H1 (cell line): Measurements from ENCODE around the gene CNNM3. TPM values are rescaled to one million over a fixed set of nuclear protein-coding genes. Genes with fewer than 3 reads are reported as not detected.

Experiments
- CTCF ChIA-PET: fragments of 300-600 bp; sonication (Branson Sonifier 250); formaldehyde crosslinking; loops from one replicate; lab custom pipeline; 2021; ENCODE audit not compliant: partially characterized antibody; lab: Charles Lee
- POLR2A ChIA-PET: fragments of 300-600 bp; sonication (Branson Sonifier 250); formaldehyde crosslinking; loops from one replicate; lab custom pipeline; 2021; ENCODE audit warnings: inconsistent platforms; ENCODE audit not compliant: partially characterized antibody; lab: Charles Lee
- DNase-seq, 2 experiments: peaks; one replicate each; pipeline versions ENCODE4 v3.0.0 to v3.0.0-alpha.2; 2010 to 2022; ENCODE audit warnings: low spot score in 2 of 2, low read depth in 1 of 2, mixed read lengths in 1 of 2
- FAIRE-seq: peaks from 2 replicates; lab custom pipeline; 2011; peaks lifted over from hg19 to GRCh38; lab: Jason Lieb, UNC
- H2AFZ ChIP-seq: 2 replicates; pipeline ENCODE4 v1.8.1; 2012; ENCODE audit warnings: low read length, inconsistent platforms
- H2AK5ac ChIP-seq: 2 replicates; pipeline ENCODE4 v1.6.1; 2013; ENCODE audit warnings: low read depth, low read length
- H2BK120ac ChIP-seq: replicated peaks from 2 replicates; pipeline ENCODE3; 2013; ENCODE audit warnings: low read depth, low read length, inconsistent platforms
- H2BK12ac ChIP-seq: 2 replicates; pipeline ENCODE4 v1.6.1; 2013; ENCODE audit warnings: low read depth, low read length
- H2BK15ac ChIP-seq: 2 replicates; pipeline ENCODE4 v1.6.1; 2013; ENCODE audit warnings: low read length
- H2BK20ac ChIP-seq: 2 replicates; pipeline ENCODE4 v1.6.1; 2013; ENCODE audit warnings: low read length
- H2BK5ac ChIP-seq: 2 replicates; pipeline ENCODE4 v1.6.1; 2013; ENCODE audit warnings: low read depth, low read length
- H3K14ac ChIP-seq: 2 replicates; pipeline ENCODE4 v1.6.1; 2013; ENCODE audit warnings: inconsistent platforms; ENCODE audit not compliant: insufficient read length
- H3K18ac ChIP-seq: 2 replicates; pipeline ENCODE4 v1.6.1; 2013; ENCODE audit warnings: low read length; ENCODE audit errors: extremely low read depth
- H3K23ac ChIP-seq: 2 replicates; pipeline ENCODE4 v1.6.1; 2013; ENCODE audit warnings: inconsistent platforms; ENCODE audit not compliant: insufficient read length
- H3K23me2 ChIP-seq: 2 replicates; pipeline ENCODE4 v1.6.1; 2013; ENCODE audit warnings: low read depth, low read length
- H3K27ac ChIP-seq: 2 replicates; pipeline ENCODE4 v1.6.1; 2011; ENCODE audit warnings: low read depth, low read length, inconsistent platforms
- H3K27me3 ChIP-seq, 4 experiments: replicated peaks in 1 of 4; 1 replicate in 1 of 4; 2 replicates in 3 of 4; pipeline versions ENCODE4 v1.6.1 to v1.8.1; 2011 to 2013; ENCODE audit warnings: low read length in 3 of 4, mild to moderate bottlenecking in 3 of 4, inconsistent platforms in 2 of 4, mixed read lengths in 2 of 4, moderate library complexity in 1 of 4; ENCODE audit not compliant: control insufficient read depth in 3 of 4, insufficient read depth in 3 of 4; ENCODE audit errors: extremely low read depth in 1 of 4
- H3K36me3 ChIP-seq, 4 experiments: 2 replicates each; pipeline versions ENCODE4 v1.6.1 to v1.8.1; 2011 to 2013; ENCODE audit warnings: mild to moderate bottlenecking in 4 of 4, low read length in 3 of 4, moderate library complexity in 2 of 4, control low read depth in 1 of 4, inconsistent platforms in 1 of 4; ENCODE audit not compliant: insufficient read depth in 4 of 4, control insufficient read depth in 2 of 4
- H3K4ac ChIP-seq: replicated peaks from 2 replicates; pipeline ENCODE3; 2013; ENCODE audit warnings: low read length, low read depth, mixed read lengths, inconsistent platforms; ENCODE audit not compliant: insufficient read length
- H3K4me1 ChIP-seq, 4 experiments: replicated peaks in 1 of 4; 1 replicate in 1 of 4; 2 replicates in 3 of 4; pipeline versions ENCODE4 v1.6.1 to v1.8.1; 2011 to 2013; ENCODE audit warnings: low read length in 3 of 4, inconsistent platforms in 2 of 4, mixed read lengths in 1 of 4; ENCODE audit not compliant: insufficient read depth in 4 of 4, control insufficient read depth in 3 of 4
- H3K4me2 ChIP-seq, 2 experiments: 2 replicates each; pipeline versions ENCODE4 v1.6.1 to v1.8.1; 2011 to 2013; ENCODE audit warnings: low read depth in 2 of 2, low read length in 2 of 2, control low read depth in 1 of 2, inconsistent platforms in 1 of 2, mild to moderate bottlenecking in 1 of 2; ENCODE audit not compliant: insufficient read depth in 1 of 2
- H3K4me3 ChIP-seq, 4 experiments: fragments of 200-600, 300-600 bp in 1 of 4; sonication (generic), shearing (Covaris generic), sonication (Bioruptor Twin) in 1 of 4; 2 replicates each; pipeline versions ENCODE4 v1.5.1 to v1.8.1; 2011 to 2016; ENCODE audit warnings: low read length in 4 of 4, low read depth in 3 of 4, control low read depth in 2 of 4, inconsistent platforms in 2 of 4, mild to moderate bottlenecking in 2 of 4, mixed read lengths in 1 of 4, moderate library complexity in 1 of 4; ENCODE audit not compliant: insufficient read depth in 2 of 4; ENCODE audit errors: extremely low read depth in 1 of 4
- H3K56ac ChIP-seq: replicated peaks from 2 replicates; pipeline ENCODE3; 2013; ENCODE audit warnings: low read depth, mild to moderate bottlenecking, mixed read lengths, low read length, inconsistent platforms; ENCODE audit not compliant: insufficient read length
- H3K79me1 ChIP-seq: 2 replicates; pipeline ENCODE4 v1.6.1; 2013; ENCODE audit warnings: low read depth, low read length, control low read depth
- H3K79me2 ChIP-seq, 2 experiments: 2 replicates each; pipeline versions ENCODE4 v1.6.1 to v1.8.1; 2012 to 2013; ENCODE audit warnings: low read length in 2 of 2, mild to moderate bottlenecking in 2 of 2, inconsistent platforms in 1 of 2; ENCODE audit not compliant: insufficient read depth in 2 of 2, control insufficient read depth in 1 of 2
- H3K9ac ChIP-seq, 4 experiments: replicated peaks in 1 of 4; 1 replicate in 1 of 4; 2 replicates in 3 of 4; pipeline versions ENCODE4 v1.6.1 to v1.8.1; 2011 to 2013; ENCODE audit warnings: low read depth in 3 of 4, low read length in 3 of 4, control low read depth in 2 of 4, mild to moderate bottlenecking in 2 of 4, moderate library complexity in 2 of 4, inconsistent platforms in 1 of 4; ENCODE audit errors: extremely low read depth in 1 of 4
- H3K9me3 ChIP-seq, 2 experiments: 2 replicates each; pipeline versions ENCODE4 v1.6.1 to v1.8.1; 2012 to 2013; ENCODE audit warnings: mild to moderate bottlenecking in 2 of 2, moderate library complexity in 2 of 2, control low read depth in 1 of 2, inconsistent platforms in 1 of 2, low read depth in 1 of 2, low read length in 1 of 2, mixed read lengths in 1 of 2; ENCODE audit not compliant: insufficient read depth in 2 of 2
- H4K20me1 ChIP-seq, 2 experiments: replicated peaks in 1 of 2; 2 replicates each; pipeline versions ENCODE3 to v1.8.1; 2011 to 2013; ENCODE audit warnings: inconsistent platforms in 2 of 2, low read length in 2 of 2, mild to moderate bottlenecking in 1 of 2; ENCODE audit not compliant: insufficient read depth in 2 of 2, control insufficient read depth in 1 of 2
- H4K5ac ChIP-seq: 2 replicates; pipeline ENCODE4 v1.6.1; 2013; ENCODE audit warnings: low read length, low read depth, mixed read lengths, inconsistent platforms; ENCODE audit not compliant: insufficient read length
- H4K8ac ChIP-seq: 2 replicates; pipeline ENCODE4 v1.8.0; 2013; ENCODE audit warnings: mild to moderate bottlenecking, moderate library complexity, low read length, inconsistent platforms; ENCODE audit not compliant: insufficient read depth; ENCODE audit errors: extremely low read depth
- H4K91ac ChIP-seq: replicated peaks from 2 replicates; pipeline ENCODE3; 2013; ENCODE audit warnings: low read length, mixed read lengths, inconsistent platforms; ENCODE audit not compliant: insufficient read length
- EZH2 ChIP-seq: fragments of 200-600 bp; sonication (generic); IDR thresholded peaks from 2 replicates; pipeline ENCODE4 v1.7.1; 2012; ENCODE audit warnings: low read depth, mild to moderate bottlenecking, moderate library complexity, low read length, inconsistent platforms; ENCODE audit not compliant: severe bottlenecking
- MAFK ChIP-seq: IDR thresholded peaks from 2 replicates; pipeline ENCODE4 v1.6.1; 2012; ENCODE audit warnings: low read depth, mild to moderate bottlenecking, improper control_type of control experiment, low read length
- SP4 ChIP-seq: IDR thresholded peaks from 2 replicates; pipeline ENCODE4 v1.6.1; 2012; ENCODE audit warnings: low read length, inconsistent platforms
- SUZ12 ChIP-seq: fragments of 200-600 bp; sonication (generic); IDR thresholded peaks from 2 replicates; pipeline ENCODE4 v1.6.1; 2012; ENCODE audit warnings: mild to moderate bottlenecking, inconsistent platforms, low read length, moderate library complexity, mixed read lengths
- ZNF274 ChIP-seq: IDR thresholded peaks from 2 replicates; pipeline ENCODE4 v1.7.0; 2012; ENCODE audit warnings: low read length, borderline replicate concordance; ENCODE audit errors: extremely low read depth
- WGBS, 2 experiments: shearing (Covaris generic) in 1 of 2; methylation state at CpG; one replicate each; pipeline versions ENCODE4 v1.1.6 to v1.1.7; 2013 to 2015; ENCODE audit warnings: low lambda C conversion rate in 2 of 2, mixed read lengths in 2 of 2, inconsistent platforms in 1 of 2, low coverage in 1 of 2, missing lambda C conversion rate in 1 of 2; ENCODE audit not compliant: insufficient replicate concordance in 2 of 2, insufficient coverage in 1 of 2, insufficient read length in 1 of 2; ENCODE audit errors: extremely low coverage in 1 of 2, missing lambda C conversion rate in 1 of 2; 5-methylcytosine and 5-hydroxymethylcytosine counted together
- polyA plus RNA-seq, 7 experiments: library from polyadenylated mRNA; depleted of rRNA in 3 of 7; stranded (reverse) in 5 of 7; unstranded in 2 of 7; fragments of >200 nt in 5 of 7; fragments of 200-250 nt in 2 of 7; gene quantifications; 1 replicate in 5 of 7; 2 replicates in 1 of 7; 4 replicates in 1 of 7; pipeline versions ENCODE4 v1.2.1 to v1.2.3, GENCODE V29; 2011 to 2013; ENCODE audit warnings: missing spikeins in 2 of 7, mixed read lengths in 2 of 7
- total RNA-seq: library from RNA; stranded (reverse); fragmentation: NEBNext Ultra II Directional; extraction: Animal tissue kit (Norgen Biotek cat#: 25700); gene quantifications from 2 replicates; pipeline ENCODE4 v1.2.1, GENCODE V29; 2021

Gene CNNM3
- total and polyA plus RNA-seq, 2 of the 8 experiments (the other 6 are each of a cell fraction or from before 2014, with no cell fraction given), result 29.1 to 29.2 TPM

DNA sequence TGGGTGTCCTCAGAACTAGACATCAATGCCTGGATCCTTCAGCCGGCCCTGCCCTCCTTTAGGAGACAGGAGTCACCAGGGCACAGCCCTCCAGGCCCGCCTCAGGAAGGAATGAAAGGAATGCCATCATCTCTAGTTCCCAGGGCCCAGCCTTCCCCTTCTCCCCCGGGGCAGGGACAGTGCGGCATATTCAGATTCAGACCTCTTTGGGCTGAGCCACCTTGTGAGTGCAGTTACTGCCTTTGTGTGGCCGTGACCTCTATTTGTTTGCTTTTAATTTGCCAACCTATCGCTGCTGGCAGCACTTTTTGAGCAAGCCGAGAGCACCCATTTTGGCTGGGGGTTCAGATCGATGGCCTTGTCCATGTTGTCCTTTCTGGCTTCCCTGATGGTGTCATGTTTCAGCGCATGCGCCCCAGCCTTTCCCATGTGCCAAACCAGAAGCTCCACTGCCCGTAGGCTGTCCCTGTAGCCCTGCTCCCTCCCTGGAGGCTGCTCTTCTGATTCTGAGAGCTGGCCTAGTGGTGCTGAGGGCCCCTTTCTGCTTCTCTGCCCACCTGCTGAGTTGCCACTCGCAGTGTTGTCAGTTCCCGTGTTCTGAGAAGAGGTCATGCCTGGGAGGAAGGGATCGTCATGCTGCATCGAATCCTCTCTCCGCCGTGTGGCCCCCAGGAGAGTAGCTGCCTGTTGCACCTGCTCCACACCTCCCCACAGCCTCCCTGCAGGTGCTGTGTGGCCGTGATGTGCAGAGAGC, 16.9 kb downstream of the CNNM3 start:
- FAIRE-seq (peak; percentile 68), DNase-seq (peak in 1 of 2 experiments; percentile 86)
- Histone ChIP-seq H3K4me1 (peaks cover 3 to 18% (median 13%) of the 10 kb centered on the region in 4 experiments), H3K18ac (peak overlapping the region; percentile 99), H3K27me3 (no peaks in the 10 kb centered on the region), H2AFZ (no peak overlapping the region), H2BK20ac (no peak overlapping the region), H3K9ac (peak overlapping the region in 3 of 4 experiments; percentile 20 to 50 (median 38); a peak in 4 of 7 replicates), H3K36me3 (peaks cover 16 to 55% (median 23%) of the 10 kb centered on the region in 4 experiments), H2BK120ac (no peak overlapping the region), H3K23ac (no peak overlapping the region), H3K79me1 (0 out of 2 replicates have a peak, but pooled peaks cover 3% of the 10 kb centered on the region), H2AK5ac (peak overlapping the region; percentile 19; the same call in 1 of the 2 replicates), H4K91ac (no peak overlapping the region), H3K4me2 (peak overlapping the region; percentile 60 to 75), H3K4me3 (peak overlapping the region; percentile 5 to 50 (median 18); a peak in 7 of 8 replicates), H2BK5ac (peak overlapping the region; percentile 98), H4K5ac (peak overlapping the region; percentile 57), H3K56ac (no peak overlapping the region), H3K27ac (peak overlapping the region; percentile 69), H3K23me2 (no peaks in the 10 kb centered on the region; the same call in 1 of the 2 replicates), H2BK12ac (0 out of 2 replicates have a peak overlapping the region, but pooled peaks have one; percentile 80), H3K9me3 (no peaks in the 10 kb centered on the region), H3K79me2 (no peaks in the 10 kb centered on the region), H2BK15ac (0 out of 2 replicates have a peak overlapping the region, but pooled peaks have one; percentile 83), H4K8ac (0 out of 2 replicates have a peak overlapping the region, but pooled peaks have one; percentile 6), H4K20me1 (peaks cover 0 to 6% of the 10 kb centered on the region in 2 experiments), H3K4ac (no peak overlapping the region), H3K14ac (no peak overlapping the region)
- ChIA-PET POLR2A (interaction anchor here (0.6 to 4.4 kb wide), 12 partner anchors 9 to 97 kb away, joined by 3 to 39 read pairs (median 3); partner anchors contain the start of genes ANKRD23, ANKRD39 and CNNM3), CTCF (interaction anchor here (0.6 to 4.5 kb wide), 16 partner anchors 9 to 400 kb away, joined by 3 to 30 read pairs (median 4); partner anchors contain the start of genes ANKRD23, ANKRD39 and CNNM3)
- WGBS, 2 experiments, result 28% methylated on average over 18 of the region's 18 CpGs; no CpG with 5 or more reads in 1 of the 2 experiments
- TF ChIP-seq SP4 (0 out of 2 replicates have a peak, but pooled peaks have one; percentile 46), SUZ12 (no peak), ZNF274 (no peak), EZH2 (no peak), MAFK (no peak)
